Hepatocyte (in vitro differentiated cells): ENCODE results near the gene TNPO3.

Experiments
- EZH2 ChIP-seq: fragments of 200-600 bp; sonication (generic); IDR thresholded peaks from 2 replicates; pipeline ENCODE4 v1.6.1; 2016; ENCODE audit warnings: antibody characterized with exemption, mild to moderate bottlenecking, borderline replicate concordance
- EZH2phosphoT487 ChIP-seq: fragments of 200-600 bp; sonication (generic); IDR thresholded peaks from one replicate; pipeline ENCODE4 v1.6.1; 2018; ENCODE audit warnings: antibody characterized with exemption, mild to moderate bottlenecking, low read depth, moderate library complexity; ENCODE audit not compliant: unreplicated experiment, severe bottlenecking
- TF ChIP-seq, protein P1 (sequence below): fragments of 200-600 bp; sonication (generic); IDR thresholded peaks from 2 replicates; pipeline ENCODE4 v1.5.1; 2016; ENCODE audit warnings: antibody characterized with exemption, mild to moderate bottlenecking; ENCODE audit not compliant: poor library complexity

DNA sequence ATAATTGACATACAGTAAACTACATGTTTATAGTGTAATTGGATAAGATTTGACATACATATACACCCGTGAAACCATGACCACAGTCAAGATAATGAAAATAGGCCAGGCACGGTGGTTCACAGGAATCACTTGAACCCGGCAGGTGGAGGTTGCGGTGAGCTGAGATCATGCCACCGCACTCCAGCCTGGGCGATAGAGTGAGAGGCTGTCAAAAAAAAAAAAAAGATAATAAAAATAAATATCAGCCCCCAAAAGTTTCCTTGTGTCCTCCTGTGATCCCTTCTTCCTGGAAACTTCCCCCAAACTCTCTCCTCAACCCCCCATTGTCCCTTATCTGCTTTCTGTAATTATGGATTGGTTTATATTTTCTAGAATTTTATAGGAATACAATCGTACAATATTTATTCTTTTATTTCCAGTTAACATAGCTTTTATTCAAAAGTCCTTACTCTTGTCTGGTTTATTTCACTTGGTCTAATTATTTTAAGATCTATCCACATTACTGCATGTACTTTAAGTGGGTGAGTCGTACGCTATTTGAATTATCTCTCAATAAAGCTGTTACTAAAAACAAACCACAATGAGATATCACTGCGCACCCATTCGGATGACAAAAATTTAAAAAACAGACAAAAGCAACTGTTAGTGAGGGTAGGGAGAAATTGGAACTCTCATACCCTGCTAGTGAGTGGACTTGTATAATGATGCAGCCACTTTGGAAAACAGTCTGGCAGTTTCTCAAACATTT is 30.1 kb upstream of the TNPO3 start:
- no peak for TF ChIP-seq EZH2
- TF ChIP-seq, protein P1, sequence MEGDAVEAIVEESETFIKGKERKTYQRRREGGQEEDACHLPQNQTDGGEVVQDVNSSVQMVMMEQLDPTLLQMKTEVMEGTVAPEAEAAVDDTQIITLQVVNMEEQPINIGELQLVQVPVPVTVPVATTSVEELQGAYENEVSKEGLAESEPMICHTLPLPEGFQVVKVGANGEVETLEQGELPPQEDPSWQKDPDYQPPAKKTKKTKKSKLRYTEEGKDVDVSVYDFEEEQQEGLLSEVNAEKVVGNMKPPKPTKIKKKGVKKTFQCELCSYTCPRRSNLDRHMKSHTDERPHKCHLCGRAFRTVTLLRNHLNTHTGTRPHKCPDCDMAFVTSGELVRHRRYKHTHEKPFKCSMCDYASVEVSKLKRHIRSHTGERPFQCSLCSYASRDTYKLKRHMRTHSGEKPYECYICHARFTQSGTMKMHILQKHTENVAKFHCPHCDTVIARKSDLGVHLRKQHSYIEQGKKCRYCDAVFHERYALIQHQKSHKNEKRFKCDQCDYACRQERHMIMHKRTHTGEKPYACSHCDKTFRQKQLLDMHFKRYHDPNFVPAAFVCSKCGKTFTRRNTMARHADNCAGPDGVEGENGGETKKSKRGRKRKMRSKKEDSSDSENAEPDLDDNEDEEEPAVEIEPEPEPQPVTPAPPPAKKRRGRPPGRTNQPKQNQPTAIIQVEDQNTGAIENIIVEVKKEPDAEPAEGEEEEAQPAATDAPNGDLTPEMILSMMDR: no peak
- TF ChIP-seq EZH2phosphoT487: no peak
